Raji (cell line): ENCODE results near the gene LOXHD1.

ENCODE experiments used
- POLR2A ChIP-seq: IDR thresholded peaks from 2 replicates; pipeline ENCODE4 v1.6.1; 2011; ENCODE audit warnings: low read depth, low read length, control low read depth; ENCODE audit not compliant: insufficient read depth

Gene LOXHD1

GRCh38 chr18:46622451-46622850, 34.6 kb downstream of the LOXHD1 start:
- TF ChIP-seq POLR2A: no peak

DNA sequence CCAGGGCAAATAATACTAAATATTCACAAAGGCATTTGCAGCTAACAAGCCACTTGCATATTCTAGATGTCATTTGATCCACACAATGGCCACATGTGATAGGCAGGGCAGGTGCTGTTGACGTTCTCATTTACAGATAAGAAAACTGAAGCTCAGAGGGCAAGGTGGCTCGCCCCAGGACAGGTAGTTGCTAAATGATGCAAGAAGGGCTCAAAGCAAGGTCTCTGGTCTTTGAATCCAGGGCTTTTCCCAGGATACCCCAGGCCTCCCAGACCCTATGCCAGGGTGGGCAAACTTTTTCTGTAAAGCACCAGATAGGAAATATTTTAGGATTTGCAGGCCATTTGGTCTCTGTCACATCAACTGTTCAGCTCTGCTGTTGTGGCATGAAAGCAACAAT, 35.1 kb downstream of the LOXHD1 start:
- no peak for TF ChIP-seq POLR2A

DNA sequence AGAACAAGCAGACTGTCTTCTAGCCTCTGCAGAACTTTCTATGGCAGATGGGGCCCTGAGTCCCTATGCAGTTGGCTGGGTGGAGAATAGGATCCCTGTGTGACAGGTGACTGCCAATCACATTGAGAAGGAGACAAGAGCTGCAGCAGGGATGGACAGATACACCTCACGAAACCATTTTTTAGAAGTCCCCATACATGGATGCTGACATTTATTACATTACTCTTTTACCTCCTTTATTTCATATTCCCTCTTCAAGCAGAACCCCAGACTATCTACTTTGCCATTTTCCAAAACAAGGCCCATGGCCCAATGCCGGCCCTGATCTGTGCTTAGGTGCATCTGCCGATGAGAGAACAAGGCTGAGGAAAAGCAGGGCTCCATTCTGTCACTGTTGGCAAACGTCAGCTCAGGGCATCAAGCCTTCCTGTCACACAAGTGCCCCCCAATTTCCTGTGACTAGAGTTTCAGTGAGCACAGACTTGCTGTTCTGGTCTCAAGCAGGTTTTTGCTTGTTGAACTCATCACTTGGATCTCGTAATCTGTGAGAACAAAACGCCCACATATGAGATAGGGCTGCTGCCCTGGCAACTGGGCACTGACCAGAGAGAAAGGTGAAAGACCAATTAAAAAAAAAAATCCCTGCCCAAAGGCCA, 35.8 kb downstream of the LOXHD1 start:
- TF ChIP-seq POLR2A: no peak

- TF ChIP-seq POLR2A: no peak
These were observed 37.5 kb downstream of the LOXHD1 start for GRCh38 chr18:46619559-46619958.

GRCh38 chr18:46615720-46616119, 41.3 kb downstream of the LOXHD1 start:
- TF ChIP-seq POLR2A: no peak

DNA sequence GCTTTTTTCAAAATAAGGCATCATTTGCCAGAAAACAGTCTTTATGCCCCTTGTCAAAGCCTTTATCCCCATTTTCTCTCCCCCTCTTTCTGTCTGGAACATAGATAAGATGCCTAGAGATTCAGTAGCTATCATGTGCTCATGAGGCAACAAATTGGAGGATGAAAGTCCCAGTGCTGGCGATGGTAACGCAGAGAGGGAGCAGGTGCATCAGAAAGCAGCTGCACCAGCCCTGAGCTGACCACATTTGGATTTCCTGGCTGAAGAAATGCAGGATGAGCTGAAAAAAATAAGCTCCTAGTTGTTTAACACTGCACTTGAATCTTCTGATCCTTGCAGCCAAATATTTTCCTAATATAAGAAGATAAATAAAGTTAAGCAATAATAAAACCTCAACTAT, 48.0 kb downstream of the LOXHD1 start:
- TF ChIP-seq POLR2A: no peak

DNA sequence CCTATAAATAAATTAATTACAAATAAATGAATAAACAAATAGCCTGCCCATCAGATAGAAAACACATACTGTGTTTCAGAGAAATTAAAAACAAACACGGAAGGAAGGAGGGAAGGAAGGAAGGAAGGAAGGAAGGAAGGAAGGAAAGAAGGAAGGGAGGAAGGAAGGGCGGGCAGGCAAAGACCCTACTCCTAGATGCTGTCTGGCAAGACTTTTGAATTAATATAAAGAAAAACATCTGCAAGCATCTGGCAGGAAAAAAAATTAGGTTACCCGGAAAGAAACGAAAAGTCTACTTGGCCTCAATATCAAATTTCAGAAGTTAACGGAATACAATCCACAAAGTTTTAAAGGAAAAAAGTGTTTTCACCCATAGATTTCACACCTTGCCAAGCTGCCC, 49.1 kb downstream of the LOXHD1 start:
- TF ChIP-seq POLR2A: no peak

GRCh38 chr18:46601141-46601805, 55.7 kb downstream of the LOXHD1 start:
- no peak for TF ChIP-seq POLR2A

DNA sequence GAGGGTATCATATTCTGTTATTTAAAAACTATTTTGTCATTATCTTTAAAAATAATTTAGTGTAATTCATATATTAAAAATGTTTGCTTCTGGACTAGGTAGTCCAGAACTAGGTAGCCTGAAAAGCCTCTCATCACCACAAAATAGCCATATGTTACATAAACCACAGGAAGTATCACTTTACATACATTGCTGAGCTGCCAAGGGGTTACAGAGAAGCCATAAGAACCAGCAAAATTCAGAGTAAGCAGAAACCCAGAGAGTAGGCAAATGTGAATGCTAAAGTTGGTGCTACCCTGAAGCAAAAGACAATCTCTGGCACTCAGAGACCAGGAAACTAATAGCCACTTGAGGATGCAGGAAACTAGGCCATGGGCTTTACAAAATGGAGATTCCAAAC, 60.9 kb downstream of the LOXHD1 start:
- TF ChIP-seq POLR2A: no peak

- no peak for TF ChIP-seq POLR2A
These were observed 65.1 kb downstream of the LOXHD1 start for GRCh38 chr18:46591783-46592391.

- TF ChIP-seq POLR2A: no peak
These were observed 66.9 kb downstream of the LOXHD1 start for GRCh38 chr18:46590103-46590502.

DNA sequence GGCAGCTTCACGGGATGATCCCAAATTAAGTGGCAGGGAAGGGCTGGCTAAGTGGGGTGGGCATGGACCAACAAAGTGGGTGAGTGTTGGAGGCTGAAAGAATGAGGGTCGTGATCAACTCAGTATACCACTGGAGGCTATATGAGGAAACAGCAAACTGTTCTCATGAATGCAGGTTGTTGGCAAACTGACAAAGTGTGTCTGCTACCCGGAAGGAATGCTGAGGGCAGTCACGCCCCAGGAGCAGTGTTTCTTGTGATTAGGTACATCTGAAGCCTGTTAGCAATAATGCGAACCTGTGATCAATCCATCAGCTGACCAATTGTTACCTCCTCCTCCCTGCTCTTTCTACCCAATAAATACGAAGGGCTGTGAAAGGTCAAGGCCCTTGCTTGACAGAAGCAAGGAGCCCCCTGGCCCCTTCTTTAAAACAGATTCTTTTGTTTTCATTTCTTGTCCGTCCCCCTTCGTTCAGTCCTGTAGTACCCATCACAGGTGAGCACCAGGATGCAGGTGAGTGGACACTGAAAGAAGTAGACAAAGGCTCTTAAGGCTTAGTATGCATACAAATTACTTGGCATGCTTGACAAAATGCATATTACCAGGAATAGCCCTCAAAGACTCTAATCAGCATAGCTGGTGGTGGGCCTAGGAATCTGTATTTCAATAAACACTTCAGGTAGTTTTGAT, 67.9 kb downstream of the LOXHD1 start:
- TF ChIP-seq POLR2A: no peak

- no peak for TF ChIP-seq POLR2A
These were observed 69.4 kb downstream of the LOXHD1 start for GRCh38 chr18:46587600-46587999.

DNA sequence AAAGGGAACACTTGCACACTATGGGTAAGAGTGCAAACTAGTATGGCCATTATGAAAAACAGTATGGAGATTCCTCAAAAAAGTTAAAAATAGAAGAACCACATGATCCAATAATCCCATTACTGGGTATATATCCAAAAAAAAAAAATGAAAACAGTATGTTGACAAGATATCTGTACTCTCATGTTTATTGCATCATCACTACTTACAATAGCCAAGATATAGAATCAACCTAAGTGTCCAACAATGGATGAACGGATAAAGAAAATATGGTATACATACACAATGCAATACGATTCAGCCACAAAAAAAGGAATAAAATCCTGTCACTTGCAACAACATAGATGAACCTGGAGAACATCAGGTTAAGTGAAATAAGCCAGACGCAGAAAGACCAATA, 73.3 kb downstream of the LOXHD1 start:
- TF ChIP-seq POLR2A: no peak

GRCh38 chr18:46581648-46582047, 75.4 kb downstream of the LOXHD1 start:
- no peak for TF ChIP-seq POLR2A

GRCh38 chr18:46578987-46579386, 78.0 kb downstream of the LOXHD1 start:
- TF ChIP-seq POLR2A: no peak
